ENCODE data around the gene SEMA6A.

DNA sequence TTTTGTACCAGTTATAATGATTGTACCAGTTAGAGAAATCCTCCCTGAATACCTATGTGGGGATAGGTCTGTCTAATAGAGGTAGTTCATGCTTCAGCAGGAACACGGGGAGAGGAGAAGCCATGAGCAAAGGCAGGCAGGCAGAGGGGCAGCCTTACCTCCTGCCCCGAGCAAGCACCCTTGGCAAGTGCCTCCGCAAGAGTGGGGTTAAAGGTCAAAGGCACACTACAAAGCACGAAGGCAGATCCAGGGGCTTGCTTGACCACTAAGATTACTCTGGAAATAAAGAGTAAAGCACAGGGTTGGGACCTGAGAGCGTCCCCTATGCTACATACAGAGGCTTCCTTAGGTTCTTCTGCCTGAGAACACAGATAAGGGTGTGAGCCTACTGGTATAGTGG lies 100.9 kb downstream of the SEMA6A start:
- TF ChIP-seq EP300 (IDR thresholded peaks at IDR 0.05) (no peak), POLR2A (IDR thresholded peaks at IDR 0.05) (no peak), POLR2AphosphoS5 (IDR thresholded peaks at IDR 0.05) (no peak)
- TF ChIP-seq, protein P1, sequence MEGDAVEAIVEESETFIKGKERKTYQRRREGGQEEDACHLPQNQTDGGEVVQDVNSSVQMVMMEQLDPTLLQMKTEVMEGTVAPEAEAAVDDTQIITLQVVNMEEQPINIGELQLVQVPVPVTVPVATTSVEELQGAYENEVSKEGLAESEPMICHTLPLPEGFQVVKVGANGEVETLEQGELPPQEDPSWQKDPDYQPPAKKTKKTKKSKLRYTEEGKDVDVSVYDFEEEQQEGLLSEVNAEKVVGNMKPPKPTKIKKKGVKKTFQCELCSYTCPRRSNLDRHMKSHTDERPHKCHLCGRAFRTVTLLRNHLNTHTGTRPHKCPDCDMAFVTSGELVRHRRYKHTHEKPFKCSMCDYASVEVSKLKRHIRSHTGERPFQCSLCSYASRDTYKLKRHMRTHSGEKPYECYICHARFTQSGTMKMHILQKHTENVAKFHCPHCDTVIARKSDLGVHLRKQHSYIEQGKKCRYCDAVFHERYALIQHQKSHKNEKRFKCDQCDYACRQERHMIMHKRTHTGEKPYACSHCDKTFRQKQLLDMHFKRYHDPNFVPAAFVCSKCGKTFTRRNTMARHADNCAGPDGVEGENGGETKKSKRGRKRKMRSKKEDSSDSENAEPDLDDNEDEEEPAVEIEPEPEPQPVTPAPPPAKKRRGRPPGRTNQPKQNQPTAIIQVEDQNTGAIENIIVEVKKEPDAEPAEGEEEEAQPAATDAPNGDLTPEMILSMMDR (IDR thresholded peaks at IDR 0.05), result no peak

All from sigmoid colon (tissue), 4 donors.